Memory B cell (primary cell): Measurements from ENCODE around the gene SLC9C1.
"Not testable (repeated sequence)": the region's sequence is repeated elsewhere in the genome, so short reads cannot be mapped to it uniquely, and the experiment has no call there.

ENCODE experiments used
- ATAC-seq: fragments of 150-1000 bp; cut with Tn5 transposase; 2 replicates; pipeline ENCODE4 v1.10.0; 2021; ENCODE audit warnings: low read depth, mild to moderate bottlenecking, moderate library complexity
- DNase-seq, 2 donors: peaks; one replicate each; pipeline ENCODE4 v3.0.0; 2022; ENCODE audit warnings: low spot score in 2 of 2
- H3K27ac Mint-ChIP-seq: one replicate; pipeline ENCODE4 v1.8.0; 2022; ENCODE audit warnings: mild to moderate bottlenecking, moderate library complexity, mixed read lengths
- H3K27me3 Mint-ChIP-seq: one replicate; pipeline ENCODE4 v1.8.0; 2022; ENCODE audit warnings: mixed read lengths
- H3K36me3 Mint-ChIP-seq: one replicate; pipeline ENCODE4 v1.8.0; 2022; ENCODE audit warnings: mild to moderate bottlenecking, mixed read lengths
- H3K4me1 Mint-ChIP-seq: one replicate; pipeline ENCODE4 v1.8.0; 2022; ENCODE audit warnings: mixed read lengths
- H3K4me3 Mint-ChIP-seq: one replicate; pipeline ENCODE4 v1.8.0; 2022; ENCODE audit warnings: mild to moderate bottlenecking, moderate library complexity, mixed read lengths
- H3K9me3 Mint-ChIP-seq: one replicate; pipeline ENCODE4 v1.8.0; 2022; ENCODE audit warnings: mixed read lengths

The SLC9C1 gene

GRCh38 chr3:112197131-112197530 lies 96.9 kb downstream of the SLC9C1 start:
- Mint-ChIP-seq H3K4me3 (no peak overlapping the region), H3K27me3 (peaks cover 7% of the 10 kb centered on the region), H3K36me3 (peaks cover 8% of the 10 kb centered on the region), H3K27ac (no peak overlapping the region), H3K9me3 (peaks cover 8% of the 10 kb centered on the region), H3K4me1 (no peaks in the 10 kb centered on the region)
- DNase-seq, result no peak
- ATAC-seq, result no peak

GRCh38 chr3:112187300-112187699 lies 106.7 kb downstream of the SLC9C1 start:
- Mint-ChIP-seq H3K27ac (no peak overlapping the region), H3K36me3 (peaks cover 5% of the 10 kb centered on the region), H3K4me3 (no peak overlapping the region), H3K4me1 (no peaks in the 10 kb centered on the region), H3K9me3 (peaks cover 7% of the 10 kb centered on the region), H3K27me3 (peaks cover 5% of the 10 kb centered on the region)
- no peak for DNase-seq
- ATAC-seq, result no peak

GRCh38 chr3:112185423-112186035 lies 108.5 kb downstream of the SLC9C1 start:
- not testable (repeated sequence) for H3K27me3 Mint-ChIP-seq, H3K36me3 Mint-ChIP-seq, H3K4me3 Mint-ChIP-seq, H3K9me3 Mint-ChIP-seq, DNase-seq, H3K4me1 Mint-ChIP-seq, H3K27ac Mint-ChIP-seq
- ATAC-seq, result peak; percentile 55

- Mint-ChIP-seq H3K4me1 (no peaks in the 10 kb centered on the region), H3K36me3 (peaks cover 2% of the 10 kb centered on the region), H3K4me3 (no peak overlapping the region), H3K27me3 (no peaks in the 10 kb centered on the region), H3K27ac (no peak overlapping the region), H3K9me3 (no peaks in the 10 kb centered on the region)
- ATAC-seq (no peak), DNase-seq (no peak)
Observed at GRCh38 chr3:112175646-112176045, 118.4 kb downstream of the SLC9C1 start.

GRCh38 chr3:112175037-112175436 lies 119.0 kb downstream of the SLC9C1 start:
- H3K4me3 Mint-ChIP-seq, result no peak overlapping the region
- no peaks in the 10 kb centered on the region for H3K27me3 Mint-ChIP-seq
- H3K9me3 Mint-ChIP-seq, result no peaks in the 10 kb centered on the region
- no peaks in the 10 kb centered on the region for H3K4me1 Mint-ChIP-seq
- no peak for ATAC-seq
- no peak overlapping the region for H3K27ac Mint-ChIP-seq
- H3K36me3 Mint-ChIP-seq, result peaks cover 2% of the 10 kb centered on the region
- DNase-seq, result no peak

GRCh38 chr3:112171144-112171543 lies 122.9 kb downstream of the SLC9C1 start:
- H3K4me1 Mint-ChIP-seq, result peaks cover 8% of the 10 kb centered on the region
- ATAC-seq (peak; percentile 57), DNase-seq (no peak)
- H3K27me3 Mint-ChIP-seq, result no peaks in the 10 kb centered on the region
- no peaks in the 10 kb centered on the region for H3K36me3 Mint-ChIP-seq
- no peak overlapping the region for H3K27ac Mint-ChIP-seq
- no peak overlapping the region for H3K4me3 Mint-ChIP-seq
- H3K9me3 Mint-ChIP-seq, result no peaks in the 10 kb centered on the region

GRCh38 chr3:112170046-112170445 lies 124.0 kb downstream of the SLC9C1 start:
- Mint-ChIP-seq H3K4me3 (no peak overlapping the region), H3K27me3 (no peaks in the 10 kb centered on the region), H3K27ac (no peak overlapping the region), H3K4me1 (peaks cover 8% of the 10 kb centered on the region), H3K9me3 (no peaks in the 10 kb centered on the region), H3K36me3 (peaks cover 3% of the 10 kb centered on the region)
- ATAC-seq (no peak), DNase-seq (no peak)

- DNase-seq (no peak), ATAC-seq (peak; percentile 90)
- H3K9me3 Mint-ChIP-seq, result peaks cover 4% of the 10 kb centered on the region
- no peaks in the 10 kb centered on the region for H3K27me3 Mint-ChIP-seq
- peaks cover 8% of the 10 kb centered on the region for H3K4me1 Mint-ChIP-seq
- H3K4me3 Mint-ChIP-seq, result no peak overlapping the region
- peaks cover 6% of the 10 kb centered on the region for H3K36me3 Mint-ChIP-seq
- H3K27ac Mint-ChIP-seq, result no peak overlapping the region
Observed at GRCh38 chr3:112167758-112168157, 126.3 kb downstream of the SLC9C1 start.

- Mint-ChIP-seq H3K4me3 (no peak overlapping the region), H3K4me1 (no peaks in the 10 kb centered on the region), H3K27ac (no peak overlapping the region), H3K36me3 (peaks cover 3% of the 10 kb centered on the region), H3K27me3 (peaks cover 4% of the 10 kb centered on the region), H3K9me3 (peaks cover 6% of the 10 kb centered on the region)
- ATAC-seq (no peak), DNase-seq (no peak)
Observed at GRCh38 chr3:112149136-112149535, 144.9 kb downstream of the SLC9C1 start.

- Mint-ChIP-seq H3K4me1 (peaks cover 7% of the 10 kb centered on the region), H3K27me3 (no peaks in the 10 kb centered on the region), H3K27ac (no peak overlapping the region), H3K36me3 (peaks cover 3% of the 10 kb centered on the region), H3K4me3 (peak overlapping the region; percentile 0), H3K9me3 (peaks cover 8% of the 10 kb centered on the region)
- DNase-seq, result no peak
- ATAC-seq, result peak; percentile 34
Observed at GRCh38 chr3:112143689-112144088, 150.3 kb downstream of the SLC9C1 start.

GRCh38 chr3:112143251-112143650 lies 150.8 kb downstream of the SLC9C1 start:
- peak; percentile 32 for ATAC-seq
- no peaks in the 10 kb centered on the region for H3K27me3 Mint-ChIP-seq
- DNase-seq, result no peak
- peak overlapping the region; percentile 0 for H3K4me3 Mint-ChIP-seq
- peaks cover 3% of the 10 kb centered on the region for H3K36me3 Mint-ChIP-seq
- no peak overlapping the region for H3K27ac Mint-ChIP-seq
- peaks cover 8% of the 10 kb centered on the region for H3K9me3 Mint-ChIP-seq
- H3K4me1 Mint-ChIP-seq, result peaks cover 7% of the 10 kb centered on the region

GRCh38 chr3:112141293-112141692 lies 152.7 kb downstream of the SLC9C1 start:
- Mint-ChIP-seq H3K27ac (no peak overlapping the region), H3K36me3 (no peaks in the 10 kb centered on the region)
- ATAC-seq, result no peak

GRCh38 chr3:112140584-112140983 lies 153.4 kb downstream of the SLC9C1 start:
- DNase-seq (no peak), ATAC-seq (no peak)
- Mint-ChIP-seq H3K9me3 (peaks cover 3% of the 10 kb centered on the region), H3K36me3 (no peaks in the 10 kb centered on the region), H3K4me1 (peaks cover 10% of the 10 kb centered on the region), H3K27ac (no peak overlapping the region), H3K27me3 (no peaks in the 10 kb centered on the region), H3K4me3 (no peak overlapping the region)

More at GRCh38 chr3:112141293-112141692, 152.7 kb downstream of the SLC9C1 start:
- H3K4me3 Mint-ChIP-seq, result no peak overlapping the region
- no peak for DNase-seq
- peaks cover 3% of the 10 kb centered on the region for H3K9me3 Mint-ChIP-seq
- no peaks in the 10 kb centered on the region for H3K27me3 Mint-ChIP-seq
- H3K4me1 Mint-ChIP-seq, result peaks cover 10% of the 10 kb centered on the region

GRCh38 chr3:112138219-112138969 lies 155.6 kb downstream of the SLC9C1 start:
- no peaks in the 10 kb centered on the region for H3K36me3 Mint-ChIP-seq
- H3K9me3 Mint-ChIP-seq, result peaks cover 1% of the 10 kb centered on the region
- no peak overlapping the region for H3K27ac Mint-ChIP-seq
- H3K27me3 Mint-ChIP-seq, result no peaks in the 10 kb centered on the region
- no peak for DNase-seq
- peaks cover 11% of the 10 kb centered on the region for H3K4me1 Mint-ChIP-seq
- no peak overlapping the region for H3K4me3 Mint-ChIP-seq
- no peak for ATAC-seq

GRCh38 chr3:112137781-112138180 lies 156.2 kb downstream of the SLC9C1 start:
- peaks cover 12% of the 10 kb centered on the region for H3K4me1 Mint-ChIP-seq
- no peak for ATAC-seq
- no peaks in the 10 kb centered on the region for H3K9me3 Mint-ChIP-seq

More at GRCh38 chr3:112137781-112138180, 156.2 kb downstream of the SLC9C1 start:
- H3K36me3 Mint-ChIP-seq, result no peaks in the 10 kb centered on the region
- H3K27me3 Mint-ChIP-seq, result no peaks in the 10 kb centered on the region
- no peak for DNase-seq
- no peak overlapping the region for H3K27ac Mint-ChIP-seq
- no peak overlapping the region for H3K4me3 Mint-ChIP-seq
